Erythroblast (primary cell): ENCODE measurements around the gene SMIM28.
"Not testable (repeated sequence)": the region's sequence is repeated elsewhere in the genome, so short reads cannot be mapped to it uniquely, and the experiment has no call there.

ENCODE experiments used
- DNase-seq, 2 experiments: peaks; one replicate each; lab custom pipeline; 2025; lab: John Stamatoyannopoulos, UW
- GATA1 ChIP-seq: IDR thresholded peaks from 2 replicates; pipeline ENCODE4 v1.6.1; 2011; ENCODE audit warnings: low read depth, mild to moderate bottlenecking, control low read depth, low read length, moderate library complexity
- POLR2A ChIP-seq: IDR thresholded peaks from 2 replicates; pipeline ENCODE4 v1.6.1; 2011; ENCODE audit warnings: mild to moderate bottlenecking, low read length

SMIM28 gene

GRCh38 chr6:138347864-138348263 lies 29.8 kb upstream of the SMIM28 start:
- TF ChIP-seq POLR2A (no peak), GATA1 (no peak)
- DNase-seq, result no peak

GRCh38 chr6:138349891-138350290 lies 27.8 kb upstream of the SMIM28 start:
- DNase-seq, result no peak
- no peak for TF ChIP-seq GATA1
- TF ChIP-seq POLR2A, result no peak

- DNase-seq, result no peak
- TF ChIP-seq POLR2A, result no peak
- TF ChIP-seq GATA1, result no peak
Measured at GRCh38 chr6:138357928-138358327, 19.8 kb upstream of the SMIM28 start.

- not testable (repeated sequence) for DNase-seq
Measured at GRCh38 chr6:138368684-138369083, 9.0 kb upstream of the SMIM28 start.

- DNase-seq, result no peak
- TF ChIP-seq POLR2A, result no peak
- TF ChIP-seq GATA1, result no peak
Measured at GRCh38 chr6:138370631-138371451, 6.9 kb upstream of the SMIM28 start.

GRCh38 chr6:138371452-138371711 lies 6.3 kb upstream of the SMIM28 start:
- no peak for TF ChIP-seq GATA1
- TF ChIP-seq POLR2A, result no peak
- DNase-seq, result no peak

- no peak for TF ChIP-seq POLR2A
- no peak for TF ChIP-seq GATA1
- no peak for DNase-seq
Measured at GRCh38 chr6:138371720-138372119, 6.0 kb upstream of the SMIM28 start.

GRCh38 chr6:138372711-138373463 lies 4.8 kb upstream of the SMIM28 start:
- no peak for DNase-seq
- no peak for TF ChIP-seq GATA1
- no peak for TF ChIP-seq POLR2A

- TF ChIP-seq POLR2A (no peak), GATA1 (no peak)
- no peak for DNase-seq
Measured at GRCh38 chr6:138374230-138374629, 3.5 kb upstream of the SMIM28 start.

GRCh38 chr6:138374815-138375214 lies 2.9 kb upstream of the SMIM28 start:
- TF ChIP-seq GATA1 (no peak), POLR2A (no peak)
- DNase-seq, result peak; percentile 20 to 62

GRCh38 chr6:138377042-138377441 lies 663 bp upstream of the SMIM28 start:
- no peak for DNase-seq
- no peak for TF ChIP-seq POLR2A
- TF ChIP-seq GATA1, result no peak

GRCh38 chr6:138378463-138378862 lies 758 bp downstream of the SMIM28 start:
- TF ChIP-seq GATA1 (no peak), POLR2A (no peak)
- DNase-seq, result no peak

GRCh38 chr6:138382498-138383265 lies 5.0 kb downstream of the SMIM28 start:
- TF ChIP-seq POLR2A, result no peak
- TF ChIP-seq GATA1, result no peak
- DNase-seq, result no peak

GRCh38 chr6:138383776-138384175 lies 6.1 kb downstream of the SMIM28 start:
- DNase-seq, result no peak
- TF ChIP-seq POLR2A (no peak), GATA1 (no peak)
